NCI-H146 treated with DMSO at 0.1 percent for 48 hours (cell line): ENCODE measurements around the gene KRTDAP.

ENCODE experiments used
- DNase-seq: peaks from one replicate; lab custom pipeline; 2025; ENCODE audit not compliant: unreplicated experiment; lab: John Stamatoyannopoulos, UW

Gene KRTDAP, protein sequence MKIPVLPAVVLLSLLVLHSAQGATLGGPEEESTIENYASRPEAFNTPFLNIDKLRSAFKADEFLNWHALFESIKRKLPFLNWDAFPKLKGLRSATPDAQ

DNA sequence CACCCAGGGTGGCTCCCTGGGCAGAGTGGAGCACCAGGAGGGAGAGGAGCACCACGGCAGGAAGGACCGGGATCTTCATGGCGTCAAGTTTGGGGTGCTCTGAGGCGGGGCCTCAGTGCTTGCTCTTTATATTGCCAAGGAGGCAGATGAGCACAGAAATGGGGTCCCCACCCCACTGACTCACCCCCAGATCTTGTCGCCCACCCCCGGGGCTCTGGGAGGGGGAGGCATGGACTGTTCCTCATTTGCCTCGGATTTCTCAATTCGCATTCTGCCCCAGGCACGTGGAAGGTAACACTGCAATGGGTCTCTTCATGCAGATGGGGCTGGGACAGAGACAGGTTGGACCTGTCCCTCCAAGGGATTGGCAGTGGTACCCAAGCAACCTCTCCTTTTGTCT, at the start of gene KRTDAP:
TSS of gene KRTDAP (minus strand) at position 101 of the 400 bp plus-strand sequence. CDS start at position 79, 22 bp downstream.
- DNase-seq: no peak

DNA sequence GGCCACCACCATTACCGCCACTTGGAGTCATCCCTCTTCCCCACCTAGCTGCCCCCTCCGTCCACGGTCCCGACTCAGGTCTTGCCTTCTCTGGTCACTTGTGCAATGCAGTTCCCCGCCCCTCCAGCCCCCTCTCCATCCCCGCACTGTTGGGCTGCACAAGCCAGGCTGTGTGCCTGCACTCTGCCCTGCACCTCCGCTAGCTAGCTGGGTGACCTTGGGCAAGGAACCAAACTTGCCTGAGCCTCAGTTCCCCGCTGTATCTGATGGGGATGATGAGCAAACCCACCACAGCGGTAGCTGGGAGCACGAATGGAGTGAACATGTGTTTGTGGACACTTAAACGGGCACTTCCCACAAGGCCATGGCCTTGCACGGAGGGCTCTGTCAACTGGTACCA, 49.6 kb upstream of the KRTDAP start:
- DNase-seq: no peak

DNA sequence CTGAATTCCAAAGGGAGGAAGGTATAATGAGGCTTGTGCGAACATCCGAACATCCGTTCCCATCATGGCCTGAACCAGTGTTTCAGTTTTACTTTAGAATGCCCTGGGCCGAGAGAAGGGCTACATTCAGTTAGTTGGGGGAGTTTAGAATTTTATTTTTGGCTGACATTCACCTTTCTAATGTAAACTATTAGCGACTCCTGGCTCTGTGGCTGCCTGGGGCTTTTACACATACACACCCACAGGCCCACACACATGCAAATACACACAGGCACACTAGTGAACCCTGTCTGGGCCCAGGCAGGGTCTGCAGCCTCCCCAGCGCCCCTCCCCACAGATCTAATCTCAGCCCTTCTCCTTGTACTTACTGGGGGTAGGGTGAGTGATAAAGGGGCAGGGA, 49.0 kb upstream of the KRTDAP start:
- no peak for DNase-seq

DNA sequence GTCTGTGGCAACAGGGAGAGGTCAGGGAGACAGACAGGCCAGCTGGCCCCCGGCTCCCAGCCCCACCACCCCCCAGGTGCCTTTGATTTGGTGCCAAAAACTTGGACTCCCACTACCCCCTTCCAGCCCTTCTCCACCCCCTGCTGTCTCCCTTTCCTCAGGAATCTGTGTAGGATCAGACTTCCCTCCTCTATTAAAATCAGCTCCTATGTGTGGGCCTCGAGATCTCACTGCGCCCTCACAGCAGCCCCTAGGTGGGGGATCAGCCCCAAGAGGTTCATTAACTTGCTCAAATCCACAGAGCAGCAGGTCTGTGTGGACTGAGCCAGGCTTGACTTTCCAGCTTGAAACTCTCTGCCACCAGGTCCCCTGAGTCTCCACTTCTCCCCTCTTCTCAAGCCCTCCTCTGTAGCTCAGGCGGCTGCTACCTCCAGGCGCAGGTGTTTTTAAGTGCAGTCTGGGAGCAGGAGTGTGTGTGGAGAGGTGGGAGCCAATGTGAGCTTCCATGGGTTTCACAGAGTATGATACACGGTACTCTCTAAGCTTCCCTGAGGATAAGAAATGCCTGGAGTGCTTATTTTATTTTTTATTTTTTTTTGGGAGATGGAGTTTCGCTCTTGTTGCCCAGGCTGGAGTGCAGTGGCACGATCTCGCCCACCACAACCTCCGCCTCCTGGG, 44.7 kb upstream of the KRTDAP start:
- DNase-seq: no peak

DNA sequence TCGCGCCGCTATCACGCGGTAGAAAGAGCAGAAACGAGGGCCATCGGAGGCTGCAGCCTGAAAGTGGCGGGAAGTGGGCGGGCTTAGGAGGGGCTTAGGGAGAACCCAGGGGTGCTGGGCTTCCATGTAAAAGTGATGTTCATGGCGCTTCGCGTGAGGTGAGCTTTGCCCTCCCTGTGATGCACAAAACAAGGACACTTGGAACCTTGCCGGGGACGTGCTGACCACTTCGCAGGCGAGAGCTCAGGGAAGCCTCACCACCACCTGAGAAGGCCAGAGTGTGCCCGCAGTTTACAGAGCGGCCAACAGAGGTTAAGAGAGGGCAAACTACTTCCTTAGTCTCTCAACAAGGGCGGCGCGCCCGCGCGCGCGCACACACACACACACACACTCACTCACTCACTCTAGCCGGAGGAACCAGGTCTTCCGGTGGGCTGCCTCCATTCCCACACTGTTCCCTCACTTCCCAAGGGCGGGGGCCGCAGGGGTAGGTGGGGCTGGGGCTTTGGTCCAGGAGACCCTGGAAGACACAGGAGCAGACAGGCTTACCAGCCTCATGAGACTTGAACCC, 43.6 kb upstream of the KRTDAP start:
- no peak for DNase-seq

DNA sequence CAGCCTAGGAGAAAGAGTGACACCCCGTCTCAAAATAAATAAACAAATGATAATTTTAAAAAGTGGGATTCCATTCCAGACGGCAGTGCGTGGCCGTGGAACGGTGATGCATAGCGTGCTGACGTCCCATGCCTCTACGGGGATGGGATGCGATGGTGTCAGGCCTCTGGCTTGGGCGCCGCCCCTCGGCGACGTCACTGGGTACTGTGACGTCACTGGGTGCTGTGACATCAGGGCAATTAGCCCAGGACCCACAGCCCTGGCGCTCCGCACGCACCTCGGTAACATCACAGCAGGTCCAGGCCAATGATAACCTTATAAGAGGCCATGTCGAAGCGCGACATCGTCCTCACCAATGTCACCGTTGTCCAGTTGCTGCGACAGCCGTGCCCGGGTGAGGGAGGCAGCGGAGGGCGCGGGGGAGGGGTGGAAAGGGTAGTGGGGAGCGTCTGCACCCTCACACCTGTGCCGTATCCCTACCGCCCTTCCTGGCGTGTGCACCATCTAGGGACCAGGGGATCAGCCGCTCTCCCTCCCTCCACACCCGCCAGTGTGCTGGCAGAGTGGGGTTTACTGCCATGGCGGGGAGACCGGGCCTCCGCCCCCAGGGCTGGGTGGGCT, 43.0 kb upstream of the KRTDAP start, which contains the start of gene GAPDHS:
TSS of gene GAPDHS (plus strand) at position 256 of the 621 bp plus-strand sequence. CDS start at position 328, 72 bp downstream.
- DNase-seq: no peak

DNA sequence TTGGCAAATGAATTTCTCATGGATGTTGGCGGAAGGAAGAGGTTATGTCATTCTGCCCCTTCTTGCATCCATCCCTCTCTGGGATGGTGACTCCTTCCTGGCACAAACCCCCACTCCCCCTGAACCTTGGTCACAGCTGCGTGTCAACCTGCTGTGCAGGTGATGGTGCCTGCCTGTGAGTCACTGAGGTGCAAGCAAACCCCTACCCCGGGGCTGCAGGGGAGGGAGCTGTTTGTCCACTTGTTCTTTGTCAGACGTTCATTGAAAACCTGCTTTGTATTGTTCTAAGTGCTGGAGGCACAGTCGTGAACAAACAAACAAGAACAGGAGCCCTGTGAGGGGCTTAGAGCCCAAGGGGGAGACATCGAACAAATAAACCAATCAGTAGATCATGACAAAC, 41.0 kb upstream of the KRTDAP start:
- peak; percentile 59 for DNase-seq

DNA sequence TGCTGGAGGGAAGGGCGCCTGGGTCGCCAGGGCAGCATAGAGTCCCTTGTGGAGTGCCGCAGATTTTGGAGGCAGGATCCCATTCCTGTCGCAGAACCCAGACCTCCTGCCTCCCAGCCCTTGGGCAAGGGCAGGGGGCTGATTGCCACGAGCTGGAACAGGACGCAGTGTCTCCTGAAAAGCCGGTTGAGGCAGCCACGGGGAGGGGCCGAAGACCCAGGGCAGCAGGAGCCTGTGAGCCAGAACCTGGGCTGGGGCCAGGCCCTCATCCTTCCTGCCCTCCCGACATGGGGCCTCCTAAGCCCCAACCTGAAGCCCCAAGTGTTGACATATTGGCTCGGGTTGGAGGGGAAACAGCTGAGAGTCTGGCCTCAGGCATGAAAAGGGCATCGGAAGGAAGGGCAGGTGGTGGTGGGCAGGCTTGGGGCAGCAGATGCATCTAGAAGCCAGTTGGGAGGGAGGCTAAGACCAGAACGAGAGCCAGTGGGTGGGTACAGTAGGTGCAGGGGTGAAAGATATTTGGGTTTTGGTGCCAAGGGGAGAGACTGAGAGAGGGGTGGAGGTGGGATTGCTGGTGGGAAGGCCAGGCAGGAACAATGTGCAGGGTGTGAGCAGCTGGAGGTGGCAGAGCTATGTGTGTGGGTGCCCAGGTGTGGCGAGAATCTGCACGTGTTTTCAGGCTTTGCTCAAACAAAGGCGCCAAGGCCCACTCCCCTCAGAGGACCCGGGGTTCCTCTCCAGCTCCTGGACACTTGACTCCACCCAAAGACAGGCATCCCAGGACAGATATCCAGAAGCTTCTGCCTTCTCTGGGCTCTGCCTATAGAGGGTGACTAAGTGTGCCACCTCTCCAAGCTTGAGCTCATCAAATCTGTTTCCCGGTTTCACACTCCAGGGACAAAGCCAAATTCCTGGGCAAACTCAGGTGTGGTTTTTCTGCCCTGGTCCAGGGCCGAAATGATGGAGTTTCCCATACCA, 39.3 kb upstream of the KRTDAP start:
- DNase-seq: peak; percentile 11

DNA sequence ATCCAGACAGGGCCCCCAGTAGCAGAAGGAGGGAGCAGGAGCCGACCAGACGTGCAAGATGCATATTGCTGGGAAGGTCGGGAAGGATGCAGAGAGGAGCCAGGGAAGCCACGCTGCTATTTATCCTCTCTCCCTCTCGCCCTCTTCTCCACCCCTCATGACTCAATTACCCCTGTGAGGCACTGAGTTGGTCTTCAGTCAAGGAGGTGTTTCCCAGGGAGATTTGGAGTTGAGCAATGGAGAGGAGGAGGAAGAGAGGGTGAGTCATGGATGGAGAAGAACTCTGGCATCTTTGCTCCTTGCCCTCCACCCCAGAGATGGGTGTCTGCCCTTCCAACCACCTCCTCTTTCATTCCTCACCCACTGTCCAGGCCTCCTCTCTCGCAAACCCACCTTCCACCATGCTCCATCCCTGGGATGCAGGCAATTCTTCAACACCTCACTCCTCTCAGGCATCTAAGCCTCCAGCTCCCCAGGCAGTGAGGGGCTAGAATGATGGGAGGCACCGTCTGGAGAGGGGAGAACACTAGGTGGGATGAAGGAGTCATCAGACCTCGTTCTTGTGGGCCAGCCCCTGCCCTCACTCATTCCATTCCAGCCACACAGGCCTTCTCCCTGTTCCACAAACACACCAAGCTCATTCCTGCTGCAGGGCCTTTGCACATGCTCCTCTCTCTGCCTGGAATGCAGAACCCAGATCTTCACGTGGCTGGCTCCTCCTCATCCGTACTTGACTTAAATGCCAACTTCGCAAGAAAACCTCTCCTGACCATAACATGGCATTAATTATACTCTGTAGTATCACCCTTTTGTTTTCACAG, 38.2 kb upstream of the KRTDAP start, which contains the start of gene SBSN:
TSS of gene SBSN (minus strand) at position 94 of the 821 bp plus-strand sequence. CDS start at position 64, 30 bp downstream.
- DNase-seq: no peak

DNA sequence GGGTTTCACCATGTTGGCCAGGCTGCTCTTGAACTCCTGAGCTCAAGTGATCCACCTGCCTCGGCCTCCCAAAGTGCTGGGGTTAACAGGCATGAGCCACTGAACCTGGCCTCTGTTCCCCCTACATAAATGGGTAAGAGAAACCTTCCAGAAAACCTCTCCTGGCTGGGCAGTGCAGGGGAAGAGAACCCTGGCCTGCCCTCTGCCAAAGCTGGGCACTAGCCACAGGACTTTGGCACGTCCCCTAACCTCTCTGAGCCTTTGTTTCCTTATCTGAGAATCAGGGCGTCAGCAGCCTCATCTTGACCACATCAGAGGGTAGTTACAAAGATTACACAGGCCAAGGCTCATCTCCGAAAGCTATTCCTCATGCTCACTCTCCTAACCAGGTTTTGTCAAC, 35.6 kb upstream of the KRTDAP start:
- no peak for DNase-seq

DNA sequence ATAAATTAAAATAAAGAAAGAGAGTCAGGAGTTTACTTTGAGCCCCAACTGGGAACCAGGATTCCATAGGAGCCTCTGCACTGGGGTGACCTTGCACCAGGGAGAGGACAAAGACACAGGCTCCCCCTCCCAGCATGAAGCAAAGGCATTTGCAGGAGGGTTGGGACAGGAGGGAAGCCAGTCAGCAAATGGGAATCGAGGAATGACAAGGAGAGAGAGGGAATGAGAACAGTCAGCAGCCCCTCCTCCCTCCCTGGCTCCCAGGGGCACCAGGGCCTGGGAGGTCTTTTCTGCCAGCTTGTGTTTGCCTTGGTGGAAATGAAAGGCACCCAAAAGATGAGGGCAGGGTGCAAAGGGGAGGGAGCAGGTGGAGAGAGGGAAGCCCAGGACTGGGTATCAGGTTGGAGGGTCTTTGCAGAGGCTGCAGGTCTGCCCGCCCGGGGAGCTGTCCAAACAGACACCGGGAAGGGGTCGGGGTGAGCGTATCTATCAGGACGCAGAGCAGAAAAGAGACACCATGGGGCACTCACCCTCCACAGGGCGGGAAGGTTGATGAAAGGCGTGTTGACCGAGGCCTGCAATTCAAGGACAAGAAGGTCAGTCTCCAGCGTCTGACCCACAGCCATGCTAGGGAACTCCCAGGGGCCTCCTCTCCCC, 34.0 kb upstream of the KRTDAP start:
- no peak for DNase-seq

DNA sequence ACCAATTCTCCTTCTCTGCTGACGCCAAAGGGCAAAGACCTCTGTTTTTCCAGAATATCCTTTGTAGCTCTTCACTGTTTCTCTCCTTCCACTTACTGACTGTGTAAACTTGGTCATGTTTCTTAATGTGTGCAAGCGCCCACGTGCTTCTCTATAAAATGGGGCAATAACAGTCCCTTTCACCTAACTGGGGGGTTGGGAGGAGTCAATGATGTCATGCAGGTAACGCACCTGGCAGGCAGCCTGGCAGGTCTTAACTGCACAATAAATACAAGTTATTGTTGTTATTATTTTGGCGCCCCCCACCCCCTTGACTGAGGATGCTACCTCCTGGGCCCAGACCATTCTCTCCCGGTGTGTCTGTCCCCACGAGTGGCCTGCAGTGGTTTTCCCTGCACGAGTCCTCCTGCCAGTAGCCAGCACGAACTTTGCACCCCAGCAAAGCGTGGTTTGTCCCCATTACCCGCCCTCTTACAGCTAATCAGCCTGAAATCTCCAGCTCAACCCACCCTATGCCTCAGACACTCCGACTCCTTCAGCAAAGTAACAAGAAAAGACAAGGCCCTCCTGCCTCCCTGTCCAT, 32.6 kb upstream of the KRTDAP start:
- DNase-seq: no peak

DNA sequence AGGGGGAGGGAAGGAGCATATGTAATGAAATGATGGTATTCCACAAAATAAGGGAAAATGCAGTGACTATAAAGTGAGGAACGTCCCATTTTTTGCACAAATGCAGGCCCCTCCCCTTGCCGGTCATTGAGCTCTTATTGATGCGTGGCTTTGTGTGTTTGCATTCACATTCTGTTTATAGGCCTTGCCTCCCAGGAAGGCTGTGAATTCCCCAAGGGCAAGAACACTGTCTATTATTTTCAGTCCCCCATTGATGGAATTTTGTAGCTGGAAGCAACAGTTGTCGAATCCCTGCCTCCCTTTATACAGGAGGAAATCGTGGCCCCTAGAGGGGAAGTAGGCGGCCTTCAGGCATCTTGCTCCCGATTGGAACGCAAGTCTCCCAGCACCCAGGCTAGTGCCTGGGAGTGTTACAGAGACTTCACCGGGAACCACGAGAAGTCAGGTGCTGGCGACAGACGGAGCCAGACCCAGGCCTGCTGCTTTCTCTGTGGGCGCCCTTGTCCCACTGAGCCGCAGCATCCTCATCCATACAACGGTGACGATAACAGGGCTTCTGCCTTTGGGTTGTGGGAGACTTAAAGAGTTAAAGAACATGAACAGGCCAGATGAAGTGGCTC, 31.0 kb upstream of the KRTDAP start:
- no peak for DNase-seq

DNA sequence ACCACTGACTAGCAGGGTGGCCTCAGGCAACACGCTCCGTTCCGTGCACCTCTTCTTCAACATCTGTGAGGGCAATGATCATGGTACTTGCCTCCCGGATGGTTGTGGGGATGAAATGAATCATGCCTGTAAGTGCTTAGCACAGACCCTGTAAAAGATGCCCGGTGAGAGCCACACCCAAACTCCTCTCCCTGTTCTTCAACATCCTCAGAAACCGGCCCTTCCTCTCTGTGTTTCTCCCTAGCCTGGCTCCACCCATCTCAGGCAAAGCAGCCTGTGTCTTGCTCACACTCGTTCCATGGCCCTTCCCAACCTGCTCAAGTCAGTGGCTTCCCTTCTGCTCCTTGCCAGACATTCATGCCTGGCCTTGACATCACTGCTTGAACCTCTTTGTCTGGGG, 29.0 kb upstream of the KRTDAP start:
- DNase-seq: no peak

DNA sequence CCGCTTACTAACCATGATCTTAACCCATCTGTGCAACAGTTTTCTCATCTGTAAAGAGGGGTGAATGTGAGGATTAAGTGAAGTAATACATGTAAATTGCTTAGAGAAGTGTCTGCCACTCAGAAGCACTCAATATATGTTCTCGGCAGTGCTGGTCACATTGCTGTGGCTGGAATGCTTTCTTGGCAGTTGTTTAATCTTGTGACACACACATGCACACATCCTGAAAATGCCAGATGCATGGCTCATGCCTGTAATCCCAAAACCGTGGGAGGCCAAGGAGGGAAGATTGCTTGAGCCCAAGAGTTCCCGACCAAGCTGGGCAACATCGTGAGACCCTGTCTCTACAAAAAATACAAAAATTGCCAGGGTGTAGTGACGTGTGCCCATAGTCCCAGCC, 28.0 kb upstream of the KRTDAP start:
- no peak for DNase-seq

DNA sequence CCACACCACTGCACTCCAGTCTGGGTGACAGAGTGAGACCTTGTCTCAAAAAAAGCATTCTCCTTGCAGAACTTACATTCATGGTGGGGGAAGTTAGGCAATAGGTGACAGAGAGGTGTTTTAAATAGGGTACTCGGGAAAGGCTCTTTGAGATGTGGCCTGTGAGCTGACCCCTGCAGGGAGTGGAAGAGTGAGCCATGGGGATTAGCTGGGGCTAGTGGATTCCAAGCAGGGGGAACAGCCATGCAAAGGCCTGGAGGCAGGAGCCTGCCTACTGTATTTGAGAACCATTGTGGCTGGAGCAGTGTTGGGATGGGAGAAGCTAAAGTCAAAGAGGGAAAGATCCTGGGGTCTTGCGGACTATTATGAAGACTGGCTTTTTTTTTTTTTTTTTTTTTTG, 27.1 kb upstream of the KRTDAP start:
- DNase-seq: no peak

DNA sequence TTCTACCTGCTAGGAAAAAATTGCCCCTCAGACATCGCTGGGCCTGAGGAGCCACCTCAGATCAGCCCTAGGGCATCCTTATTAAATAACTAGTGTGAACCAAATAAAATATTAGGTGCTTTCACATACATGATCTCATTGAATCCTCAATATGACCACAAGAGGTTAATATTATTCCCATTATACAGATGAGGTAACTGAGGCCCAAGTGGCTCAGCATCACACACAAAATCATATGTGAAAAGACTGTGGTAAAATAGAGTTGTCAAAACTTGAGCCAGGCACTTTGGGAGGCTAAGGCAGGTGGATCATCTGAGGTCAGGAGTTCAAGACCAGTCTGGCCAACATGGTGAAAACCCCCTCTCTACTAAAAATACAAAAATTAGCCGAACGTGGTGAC, 26.0 kb upstream of the KRTDAP start:
- DNase-seq: no peak

DNA sequence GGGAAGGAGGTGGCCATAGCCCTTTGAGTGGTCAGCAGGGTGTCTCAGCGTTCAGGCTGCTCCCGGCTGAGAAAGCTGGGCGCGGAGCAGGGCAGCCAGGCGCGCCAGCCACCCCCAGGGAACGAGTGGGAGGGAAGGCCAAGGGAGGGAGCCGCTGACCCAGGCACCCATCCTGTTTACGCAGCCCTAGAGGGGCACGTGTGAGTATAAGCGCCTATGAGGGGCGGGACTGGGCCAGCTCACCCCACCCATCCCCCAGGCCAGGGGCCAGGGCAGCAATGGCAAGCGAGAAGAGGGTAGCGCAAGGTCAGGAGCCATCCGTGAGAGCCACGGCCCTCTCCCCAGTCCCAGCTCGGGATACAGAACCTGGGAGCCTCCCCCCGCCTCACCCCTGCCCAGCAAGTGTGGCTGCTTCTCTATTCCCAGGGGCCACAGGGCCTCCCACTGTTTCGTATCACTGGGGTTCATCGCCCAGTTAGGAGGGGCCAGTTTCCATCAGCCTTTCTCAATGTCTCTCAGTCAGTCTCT, 24.1 kb upstream of the KRTDAP start:
- DNase-seq: no peak
